GM12873 (cell line): ENCODE data around the gene FZD7.

Experiments used
- TF ChIP-seq, protein P1 (sequence below): IDR thresholded peaks from 2 replicates; pipeline ENCODE4 v1.5.1; 2012; ENCODE audit warnings: low read depth, mild to moderate bottlenecking, moderate library complexity, low read length, control low read depth; ENCODE audit not compliant: insufficient read depth; ENCODE audit errors: missing control alignments

The FZD7 gene

DNA sequence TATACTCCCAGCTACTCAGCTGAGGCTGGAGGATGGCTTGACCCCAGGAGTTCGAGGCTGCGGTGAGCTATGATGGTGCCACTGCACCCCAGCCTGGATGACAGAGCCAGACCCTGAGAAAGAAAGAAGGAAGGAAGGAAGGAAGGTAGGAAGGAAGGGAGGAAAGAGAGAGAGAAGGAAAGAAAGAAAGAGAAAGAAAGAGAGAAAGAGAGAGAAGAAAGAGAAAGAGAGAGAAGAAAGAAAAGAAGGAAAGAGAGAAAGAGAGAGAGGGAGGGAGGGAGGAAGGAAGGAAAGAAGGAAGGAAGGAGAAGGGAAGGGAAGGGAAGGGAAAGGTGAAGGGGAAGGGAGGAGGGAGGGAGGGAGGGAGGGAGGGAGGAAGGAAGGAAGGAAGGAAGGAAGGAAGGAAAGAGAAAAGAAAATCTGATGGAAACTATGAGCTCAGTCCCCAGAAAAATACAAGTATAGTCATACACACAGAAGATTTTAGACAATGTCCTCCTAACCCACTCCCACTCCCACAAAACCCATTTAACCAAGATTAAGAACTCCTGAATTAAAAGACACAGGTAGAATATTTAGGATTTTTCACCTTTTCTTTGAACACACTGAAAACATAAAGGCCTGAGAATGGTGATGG, 15.6 kb downstream of the FZD7 start:
- TF ChIP-seq, protein P1, sequence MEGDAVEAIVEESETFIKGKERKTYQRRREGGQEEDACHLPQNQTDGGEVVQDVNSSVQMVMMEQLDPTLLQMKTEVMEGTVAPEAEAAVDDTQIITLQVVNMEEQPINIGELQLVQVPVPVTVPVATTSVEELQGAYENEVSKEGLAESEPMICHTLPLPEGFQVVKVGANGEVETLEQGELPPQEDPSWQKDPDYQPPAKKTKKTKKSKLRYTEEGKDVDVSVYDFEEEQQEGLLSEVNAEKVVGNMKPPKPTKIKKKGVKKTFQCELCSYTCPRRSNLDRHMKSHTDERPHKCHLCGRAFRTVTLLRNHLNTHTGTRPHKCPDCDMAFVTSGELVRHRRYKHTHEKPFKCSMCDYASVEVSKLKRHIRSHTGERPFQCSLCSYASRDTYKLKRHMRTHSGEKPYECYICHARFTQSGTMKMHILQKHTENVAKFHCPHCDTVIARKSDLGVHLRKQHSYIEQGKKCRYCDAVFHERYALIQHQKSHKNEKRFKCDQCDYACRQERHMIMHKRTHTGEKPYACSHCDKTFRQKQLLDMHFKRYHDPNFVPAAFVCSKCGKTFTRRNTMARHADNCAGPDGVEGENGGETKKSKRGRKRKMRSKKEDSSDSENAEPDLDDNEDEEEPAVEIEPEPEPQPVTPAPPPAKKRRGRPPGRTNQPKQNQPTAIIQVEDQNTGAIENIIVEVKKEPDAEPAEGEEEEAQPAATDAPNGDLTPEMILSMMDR: no peak

- TF ChIP-seq, protein P1: no peak
Measured at GRCh38 chr2:202049840-202050239, 16.2 kb downstream of the FZD7 start.

GRCh38 chr2:202050652-202051051, 17.0 kb downstream of the FZD7 start:
- TF ChIP-seq, protein P1: no peak

DNA sequence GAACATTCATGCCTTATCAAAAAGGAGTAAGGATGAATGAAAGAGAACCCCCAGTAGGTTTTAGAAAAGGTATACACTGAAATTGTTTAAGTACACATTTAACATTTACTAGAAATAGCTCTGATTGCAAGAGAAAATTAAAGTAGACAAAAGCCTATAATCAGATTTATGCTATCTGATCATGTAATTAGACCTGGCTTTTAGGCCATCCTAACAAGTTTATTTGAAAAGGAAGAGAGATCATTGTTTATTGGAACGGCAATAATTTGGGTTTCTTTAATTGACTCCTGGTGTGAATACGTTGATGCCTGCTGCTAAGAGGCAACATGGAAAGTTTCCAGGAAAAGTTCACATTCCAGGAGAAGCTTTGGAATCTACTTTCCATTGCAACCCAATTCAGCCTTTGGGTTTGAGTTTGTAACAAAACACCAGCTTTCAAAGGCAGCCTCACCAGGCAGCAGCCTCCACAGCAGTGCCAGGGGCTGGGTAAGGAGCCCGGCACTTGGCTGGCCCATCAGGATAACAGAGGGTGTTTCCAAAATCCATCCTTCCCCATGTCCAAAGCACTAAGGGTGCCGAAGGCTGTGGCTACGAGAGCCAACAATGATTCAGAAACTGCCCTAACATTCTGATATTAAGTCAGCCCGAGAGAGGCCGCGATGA, 18.0 kb downstream of the FZD7 start:
- TF ChIP-seq, protein P1: no peak

DNA sequence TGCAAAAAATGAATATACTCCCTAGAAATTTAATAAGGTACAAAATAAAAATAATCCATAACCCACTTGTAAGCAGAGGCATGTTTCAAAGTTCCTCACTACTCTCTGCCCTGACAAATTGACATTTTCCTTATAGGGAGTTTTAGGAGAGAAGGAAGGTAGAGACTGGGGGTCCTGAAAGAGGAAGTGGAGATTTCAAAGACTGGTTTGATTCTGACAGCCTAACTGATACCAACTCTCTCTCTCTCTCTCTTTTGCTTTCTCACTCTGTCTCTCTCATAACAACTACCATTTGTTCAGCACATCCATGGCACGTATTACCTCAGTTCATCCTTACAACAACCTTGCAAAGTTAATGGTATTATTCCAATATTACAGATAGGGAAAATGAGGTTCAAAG, 18.6 kb downstream of the FZD7 start:
- TF ChIP-seq, protein P1: no peak

GRCh38 chr2:202054679-202055078, 21.0 kb downstream of the FZD7 start:
- TF ChIP-seq, protein P1: no peak

DNA sequence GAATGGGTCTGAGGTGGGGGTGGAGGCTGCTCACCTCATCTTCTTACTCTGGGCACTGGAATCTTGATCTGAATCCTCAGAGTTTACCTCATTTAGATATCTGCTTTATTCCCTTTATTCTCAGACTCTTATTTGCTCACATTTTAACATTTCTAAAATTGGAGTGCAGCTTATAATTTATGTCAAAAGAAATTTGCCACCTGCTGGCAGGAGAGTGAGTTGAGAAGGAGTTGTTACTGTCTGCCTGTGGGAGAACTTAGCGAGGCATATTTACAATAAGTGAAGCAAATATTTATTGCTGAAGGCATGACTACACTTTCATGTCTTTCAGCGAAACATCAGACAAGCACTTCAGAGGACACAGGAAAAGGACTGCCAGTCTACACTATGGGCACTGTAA, 23.0 kb downstream of the FZD7 start:
- TF ChIP-seq, protein P1: peak; percentile 15
